A172 (cell line): ENCODE results near the gene TTC4. TPM values are rescaled to one million over a fixed set of nuclear protein-coding genes. Genes with fewer than 3 reads are reported as not detected.

Source experiments
- DNase-seq: peaks from one replicate; pipeline ENCODE4 v3.0.0-alpha.2; 2015; ENCODE audit warnings: low spot score
- total RNA-seq: library from RNA; depleted of rRNA; stranded (reverse); fragments of >200 nt; shearing (Covaris generic); gene quantifications from 2 replicates; pipeline ENCODE4 v1.2.3, GENCODE V29; 2014; rRNA removed

Gene TTC4
- total RNA-seq, 1 experiment from 2014 or later = 34.7 TPM

- no peak for DNase-seq
Observed at GRCh38 chr1:54782156-54782555, 66.5 kb downstream of the TTC4 start.

GRCh38 chr1:54782588-54782987, 66.9 kb downstream of the TTC4 start:
- DNase-seq = no peak

- DNase-seq = no peak
Observed at GRCh38 chr1:54784066-54784465, 68.4 kb downstream of the TTC4 start.

GRCh38 chr1:54786778-54787177, 71.1 kb downstream of the TTC4 start:
- DNase-seq = no peak

- DNase-seq = no peak
Observed at GRCh38 chr1:54787604-54788003, 71.9 kb downstream of the TTC4 start.

GRCh38 chr1:54788459-54788858, 72.8 kb downstream of the TTC4 start:
- no peak for DNase-seq

- DNase-seq = no peak
Observed at GRCh38 chr1:54791880-54792522, 76.3 kb downstream of the TTC4 start.

Other genes with a start within 250 kb of the TTC4 start
- 3.0 and 4.7 TPM in 2 replicates for gene ACOT11, start 167.6 kb upstream of the TTC4 start, total RNA-seq
- gene FAM151A, start 92.3 kb upstream of the TTC4 start, total RNA-seq = not detected in 2 replicates
- not detected in 2 replicates for gene MROH7, start 74.1 kb upstream of the TTC4 start, total RNA-seq
- gene PARS2, start 48.7 kb downstream of the TTC4 start, total RNA-seq = 4.1 and 6.7 TPM in 2 replicates
- gene TTC22, start 85.5 kb downstream of the TTC4 start, total RNA-seq = not detected in 2 replicates
- 51.3 and 82.1 TPM in 2 replicates for gene DHCR24, start 171.3 kb downstream of the TTC4 start, total RNA-seq